ENCODE data around the gene MVB12B. TPM values are rescaled to one million over a fixed set of nuclear protein-coding genes. Genes with fewer than 3 reads are reported as not detected.
A peak's percentile ranks its signal among the peaks of the same experiment; 100 is the strongest.

MVB12B gene
- total and polyA plus RNA-seq, 2 of the 8 experiments (the other 6 are each of a cell fraction or from before 2014, with no cell fraction given), result 2.6 to 5.0 TPM

DNA sequence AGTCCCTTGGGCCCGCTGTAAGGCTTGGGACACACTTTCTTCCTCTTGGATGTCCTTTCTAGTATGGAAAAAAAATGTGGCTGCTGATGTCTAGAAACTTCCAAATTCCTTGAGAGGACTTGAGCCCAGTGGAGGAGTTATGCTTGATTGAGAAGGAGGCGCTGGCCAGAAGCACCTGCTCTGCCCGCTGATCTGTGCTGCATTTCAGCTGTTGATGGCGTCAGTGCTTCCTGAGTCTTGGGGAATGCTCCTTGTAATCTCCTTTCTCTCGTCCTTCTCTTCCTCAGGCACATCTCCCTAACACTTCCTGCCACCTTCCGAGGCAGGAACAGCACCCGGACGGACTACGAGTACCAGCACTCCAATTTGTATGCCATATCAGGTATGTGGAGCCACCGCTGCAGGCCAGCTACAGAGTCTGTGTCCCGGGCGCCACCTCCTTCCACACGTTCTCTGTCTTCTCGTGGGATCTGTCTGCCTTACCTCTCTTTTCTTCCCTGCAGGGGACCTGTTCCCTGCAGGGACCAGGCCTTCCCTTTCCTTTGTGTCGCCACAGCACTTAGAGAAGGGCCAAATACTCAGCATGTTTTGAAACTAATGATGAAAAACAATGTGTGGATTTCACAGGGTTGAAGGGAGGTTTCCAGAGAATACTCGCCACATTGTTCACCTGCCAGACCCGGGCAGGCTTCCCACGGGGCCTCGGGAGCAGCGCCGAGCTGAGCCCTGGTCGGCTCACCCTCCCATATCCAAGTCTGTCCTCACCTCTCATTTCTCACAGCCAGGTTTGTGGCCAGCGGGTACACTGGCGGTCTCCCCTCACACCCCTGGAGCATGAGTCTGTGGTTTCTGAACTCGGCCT is 95.2 kb downstream of the MVB12B start:
- Histone ChIP-seq H2BK20ac (ENCODE audit: low read length) (no peak overlapping the region), H4K5ac (ENCODE audit: insufficient read length, low read depth, low read length) (no peak overlapping the region), H4K20me1 (replicated peaks in 1 of 2; ENCODE audit: control insufficient read depth in 1 of 2, insufficient read depth in 2 of 2, low read length in 2 of 2) (no peaks in the 10 kb centered on the region), H3K27ac (ENCODE audit: low read depth, low read length) (no peak overlapping the region), H2AFZ (ENCODE audit: low read length) (no peak overlapping the region), H3K36me3 (ENCODE audit: control insufficient read depth in 2 of 4, insufficient read depth in 4 of 4, low read length in 3 of 4) (no peaks in the 10 kb centered on the region), H2BK15ac (ENCODE audit: low read length) (0 out of 2 replicates have a peak overlapping the region, but pooled peaks have one; percentile 63), H3K4me1 (replicated peaks in 1 of 4; ENCODE audit: control insufficient read depth in 3 of 4, insufficient read depth in 4 of 4, low read length in 3 of 4) (peaks cover 11 to 16% (median 14%) of the 10 kb centered on the region in 4 experiments), H3K4me2 (ENCODE audit: insufficient read depth in 1 of 2, low read depth in 2 of 2, low read length in 2 of 2) (peak overlapping the region; percentile 30 to 43), H4K91ac (replicated peaks; ENCODE audit: insufficient read length, low read length) (no peak overlapping the region), H3K9me3 (ENCODE audit: insufficient read depth in 2 of 2, low read depth in 1 of 2, low read length in 1 of 2) (no peaks in the 10 kb centered on the region), H2AK5ac (ENCODE audit: low read depth, low read length) (peak overlapping the region; percentile 5; the same call in 1 of the 2 replicates), H4K8ac (ENCODE audit: extremely low read depth, insufficient read depth, low read length) (no peak overlapping the region; the same call in 1 of the 2 replicates), H3K23me2 (ENCODE audit: low read depth, low read length) (no peaks in the 10 kb centered on the region), H3K23ac (ENCODE audit: insufficient read length) (no peak overlapping the region), H3K79me2 (ENCODE audit: control insufficient read depth in 1 of 2, insufficient read depth in 2 of 2, low read length in 2 of 2) (no peaks in the 10 kb centered on the region), H3K4ac (replicated peaks; ENCODE audit: insufficient read length, low read depth, low read length) (no peak overlapping the region), H2BK5ac (ENCODE audit: low read depth, low read length) (no peak overlapping the region), H3K4me3 (ENCODE audit: extremely low read depth in 1 of 4, insufficient read depth in 2 of 4, low read depth in 3 of 4, low read length in 4 of 4) (0 out of 8 replicates have a peak overlapping the region, but pooled peaks of 1 of the 4 experiments have one; percentile 3), H2BK120ac (replicated peaks; ENCODE audit: low read depth, low read length) (no peak overlapping the region), H3K27me3 (replicated peaks in 1 of 4; ENCODE audit: control insufficient read depth in 3 of 4, extremely low read depth in 1 of 4, insufficient read depth in 3 of 4, low read length in 3 of 4) (no peaks in the 10 kb centered on the region; a peak in 2 of 7 replicates), H3K14ac (ENCODE audit: insufficient read length) (no peak overlapping the region), H3K18ac (ENCODE audit: extremely low read depth, low read length) (no peak overlapping the region; the same call in none of the 2 replicates), H2BK12ac (ENCODE audit: low read depth, low read length) (peak overlapping the region; percentile 70; the same call in 1 of the 2 replicates), H3K56ac (replicated peaks; ENCODE audit: insufficient read length, low read depth, low read length) (no peak overlapping the region), H3K9ac (replicated peaks in 1 of 4; ENCODE audit: extremely low read depth in 1 of 4, low read depth in 3 of 4, low read length in 3 of 4) (no peak overlapping the region; a peak in 1 of 7 replicates), H3K79me1 (ENCODE audit: low read depth, low read length) (no peaks in the 10 kb centered on the region)
- ChIA-PET CTCF (ENCODE audit: partially characterized antibody) (interaction anchor here (1.0 to 4.1 kb wide), 3 partner anchors 21 to 76 kb away, joined by 3 to 21 read pairs (median 4); no protein-coding TSS in a partner anchor), POLR2A (ENCODE audit: partially characterized antibody) (no interaction called here)
- FAIRE-seq (peak; percentile 88), DNase-seq (ENCODE audit: low read depth in 1 of 2, low spot score in 2 of 2) (peak in 1 of 2 experiments; percentile 51)
- 57% methylated on average over 25 of the region's 25 CpGs; no CpG with 5 or more reads in 1 of the 2 experiments for WGBS, 2 experiments (ENCODE audit: extremely low coverage in 1 of 2, insufficient coverage in 1 of 2, insufficient read length in 1 of 2, insufficient replicate concordance in 2 of 2, low coverage in 1 of 2, low lambda C conversion rate in 2 of 2, missing lambda C conversion rate in 1 of 2)
- TF ChIP-seq RXRA (IDR thresholded peaks at IDR 0.05; ENCODE audit: insufficient read depth, low read depth, low read length) (no peak), TAF1 (IDR thresholded peaks at IDR 0.05; ENCODE audit: low read depth, low read length) (no peak), HDAC2 (IDR thresholded peaks at IDR 0.05; ENCODE audit: borderline replicate concordance in 1 of 2, low read depth in 2 of 2, low read length in 2 of 2) (0 out of 4 replicates have a peak, but pooled peaks of 1 of the 2 experiments have one; percentile 9), TEAD4 (IDR thresholded peaks at IDR 0.05; ENCODE audit: low read depth, low read length) (peak; percentile 37; the same call in 1 of the 2 replicates), CHD2 (IDR thresholded peaks at IDR 0.05; ENCODE audit: low read length) (0 out of 2 replicates have a peak, but pooled peaks have one; percentile 29)
